Activated CD8-positive, alpha-beta memory T cell treated with anti-CD3 and anti-CD28 coated beads for 1 hour (primary cell): ENCODE measurements around the gene IGF1R.
"Not testable (repeated sequence)": the region's sequence is repeated elsewhere in the genome, so short reads cannot be mapped to it uniquely, and the experiment has no call there.

Source experiments
- DNase-seq, 2 donors: peaks; one replicate each; pipeline ENCODE4 v3.0.0-alpha.2; 2020; ENCODE audit warnings: low read depth in 1 of 2; ENCODE audit errors: extremely low read depth in 1 of 2

Gene IGF1R

DNA sequence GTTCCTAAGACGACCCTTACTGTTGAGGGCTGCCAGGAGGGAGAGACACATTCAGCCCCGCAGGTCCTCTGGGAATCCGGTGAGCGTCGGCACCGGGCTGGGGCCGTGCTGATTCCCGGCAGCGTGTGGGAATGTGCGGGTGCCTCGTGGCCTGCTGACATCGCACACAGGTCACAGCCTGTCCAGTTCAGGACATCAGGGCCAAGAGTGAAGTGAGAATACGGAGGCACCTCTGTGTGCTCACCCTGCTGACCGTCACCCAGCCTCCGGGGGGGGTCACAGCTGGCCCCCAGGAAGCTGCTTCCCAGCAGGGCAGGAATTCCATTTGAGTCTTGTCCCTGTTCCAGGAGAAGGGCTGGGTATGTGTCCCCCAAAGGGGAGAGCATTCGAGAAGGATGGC is 305.6 kb downstream of the IGF1R start:
- no peak for DNase-seq

DNA sequence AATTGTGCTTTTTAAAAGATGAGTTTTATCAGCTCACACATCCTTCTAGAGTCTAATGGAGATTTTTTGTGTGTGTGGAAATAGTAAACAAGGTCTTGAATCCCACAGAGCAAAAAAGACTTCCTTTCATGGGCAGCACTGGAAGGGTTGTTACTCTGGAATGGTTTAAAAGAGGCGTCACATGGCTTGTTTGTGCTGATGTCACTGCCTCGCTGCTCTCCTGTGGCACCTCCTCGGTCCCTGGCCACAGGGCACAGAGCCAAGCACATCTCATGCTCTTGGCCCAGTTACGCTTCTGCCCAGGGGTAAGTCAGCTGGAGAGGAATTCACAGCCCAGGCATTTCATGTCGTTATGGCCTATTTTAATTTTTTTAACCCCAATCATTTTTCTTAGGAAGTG is 306.1 kb downstream of the IGF1R start:
- DNase-seq: no peak

DNA sequence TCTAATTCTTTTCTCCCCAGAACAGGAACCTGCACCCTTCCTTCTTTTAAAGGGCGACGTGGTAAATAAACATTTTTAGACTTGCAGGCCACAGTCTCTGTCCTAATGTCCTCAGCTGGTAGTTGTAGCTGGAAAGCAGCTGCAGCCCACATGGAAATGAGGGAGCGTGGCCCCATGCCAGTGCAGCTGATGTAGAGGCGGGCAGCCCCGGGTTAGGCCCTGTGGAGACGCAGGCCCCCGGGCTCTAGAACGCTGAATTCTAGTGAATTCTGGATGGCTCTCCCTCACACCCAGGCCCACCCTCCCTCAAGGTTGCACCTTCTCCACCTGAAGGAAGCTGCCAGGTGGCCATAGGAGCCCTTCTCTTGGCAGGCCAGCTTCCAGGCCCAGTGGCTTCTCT is 307.0 kb downstream of the IGF1R start:
- DNase-seq: no peak

DNA sequence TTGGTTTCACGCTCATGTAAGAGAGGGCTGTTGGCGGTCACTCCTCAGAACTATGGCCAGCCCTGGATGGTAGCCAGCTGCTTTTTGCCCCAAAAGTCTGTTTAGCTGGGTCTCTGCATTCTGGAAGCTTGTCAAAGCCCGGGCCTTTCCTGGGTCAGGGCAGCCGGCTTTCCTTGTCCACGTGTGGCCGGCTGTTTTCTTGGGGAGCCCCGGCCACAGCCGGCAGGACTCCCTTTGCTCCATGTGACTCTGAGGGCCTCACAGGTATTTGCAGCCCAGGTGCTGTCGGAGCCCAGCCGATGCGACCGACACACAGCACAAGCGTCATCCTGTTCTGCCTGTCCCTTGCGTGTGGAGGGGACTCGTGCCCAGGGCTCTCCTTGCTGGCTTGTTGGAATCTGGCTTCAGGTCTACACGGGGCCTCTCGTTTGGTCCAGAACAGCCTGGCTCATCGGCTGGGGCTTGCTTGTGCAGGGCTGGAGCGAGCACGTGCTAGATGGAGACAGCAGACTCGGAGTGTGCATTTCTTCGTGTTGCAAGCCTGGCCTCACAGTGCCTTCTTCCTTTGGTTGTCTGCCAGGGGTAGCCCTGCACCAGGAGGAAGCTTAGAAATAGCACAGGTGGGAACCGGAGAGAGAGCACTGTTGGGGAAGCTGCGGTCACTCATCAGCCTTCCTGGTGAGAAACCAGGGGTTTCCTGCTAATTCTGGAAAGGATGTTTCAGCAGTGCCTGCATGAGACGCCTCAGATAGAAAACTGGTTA is 307.8 kb downstream of the IGF1R start:
- no peak for DNase-seq

DNA sequence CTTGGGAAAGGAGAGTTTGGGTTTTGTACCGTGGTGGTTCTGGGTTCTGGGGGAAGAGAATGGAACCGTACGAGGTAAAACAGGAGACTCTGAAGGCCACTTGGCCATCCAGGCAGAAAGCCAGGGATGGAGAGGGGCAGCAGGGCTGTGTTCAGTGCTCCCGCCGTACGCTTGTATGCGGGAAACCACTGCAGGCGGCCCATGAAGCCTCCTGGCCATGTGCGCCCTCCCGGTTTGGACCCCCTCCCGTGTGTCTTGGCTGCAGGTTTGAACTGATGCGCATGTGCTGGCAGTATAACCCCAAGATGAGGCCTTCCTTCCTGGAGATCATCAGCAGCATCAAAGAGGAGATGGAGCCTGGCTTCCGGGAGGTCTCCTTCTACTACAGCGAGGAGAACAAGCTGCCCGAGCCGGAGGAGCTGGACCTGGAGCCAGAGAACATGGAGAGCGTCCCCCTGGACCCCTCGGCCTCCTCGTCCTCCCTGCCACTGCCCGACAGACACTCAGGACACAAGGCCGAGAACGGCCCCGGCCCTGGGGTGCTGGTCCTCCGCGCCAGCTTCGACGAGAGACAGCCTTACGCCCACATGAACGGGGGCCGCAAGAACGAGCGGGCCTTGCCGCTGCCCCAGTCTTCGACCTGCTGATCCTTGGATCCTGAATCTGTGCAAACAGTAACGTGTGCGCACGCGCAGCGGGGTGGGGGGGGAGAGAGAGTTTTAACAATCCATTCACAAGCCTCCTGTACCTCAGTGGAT is 308.6 kb downstream of the IGF1R start:
- DNase-seq: no peak

DNA sequence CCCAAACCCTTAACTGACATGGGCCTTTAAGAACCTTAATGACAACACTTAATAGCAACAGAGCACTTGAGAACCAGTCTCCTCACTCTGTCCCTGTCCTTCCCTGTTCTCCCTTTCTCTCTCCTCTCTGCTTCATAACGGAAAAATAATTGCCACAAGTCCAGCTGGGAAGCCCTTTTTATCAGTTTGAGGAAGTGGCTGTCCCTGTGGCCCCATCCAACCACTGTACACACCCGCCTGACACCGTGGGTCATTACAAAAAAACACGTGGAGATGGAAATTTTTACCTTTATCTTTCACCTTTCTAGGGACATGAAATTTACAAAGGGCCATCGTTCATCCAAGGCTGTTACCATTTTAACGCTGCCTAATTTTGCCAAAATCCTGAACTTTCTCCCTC is 309.3 kb downstream of the IGF1R start:
- no peak for DNase-seq

DNA sequence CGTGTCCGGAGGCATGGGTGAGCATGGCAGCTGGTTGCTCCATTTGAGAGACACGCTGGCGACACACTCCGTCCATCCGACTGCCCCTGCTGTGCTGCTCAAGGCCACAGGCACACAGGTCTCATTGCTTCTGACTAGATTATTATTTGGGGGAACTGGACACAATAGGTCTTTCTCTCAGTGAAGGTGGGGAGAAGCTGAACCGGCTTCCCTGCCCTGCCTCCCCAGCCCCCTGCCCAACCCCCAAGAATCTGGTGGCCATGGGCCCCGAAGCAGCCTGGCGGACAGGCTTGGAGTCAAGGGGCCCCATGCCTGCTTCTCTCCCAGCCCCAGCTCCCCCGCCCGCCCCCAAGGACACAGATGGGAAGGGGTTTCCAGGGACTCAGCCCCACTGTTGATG is 309.7 kb downstream of the IGF1R start:
- DNase-seq: no peak

DNA sequence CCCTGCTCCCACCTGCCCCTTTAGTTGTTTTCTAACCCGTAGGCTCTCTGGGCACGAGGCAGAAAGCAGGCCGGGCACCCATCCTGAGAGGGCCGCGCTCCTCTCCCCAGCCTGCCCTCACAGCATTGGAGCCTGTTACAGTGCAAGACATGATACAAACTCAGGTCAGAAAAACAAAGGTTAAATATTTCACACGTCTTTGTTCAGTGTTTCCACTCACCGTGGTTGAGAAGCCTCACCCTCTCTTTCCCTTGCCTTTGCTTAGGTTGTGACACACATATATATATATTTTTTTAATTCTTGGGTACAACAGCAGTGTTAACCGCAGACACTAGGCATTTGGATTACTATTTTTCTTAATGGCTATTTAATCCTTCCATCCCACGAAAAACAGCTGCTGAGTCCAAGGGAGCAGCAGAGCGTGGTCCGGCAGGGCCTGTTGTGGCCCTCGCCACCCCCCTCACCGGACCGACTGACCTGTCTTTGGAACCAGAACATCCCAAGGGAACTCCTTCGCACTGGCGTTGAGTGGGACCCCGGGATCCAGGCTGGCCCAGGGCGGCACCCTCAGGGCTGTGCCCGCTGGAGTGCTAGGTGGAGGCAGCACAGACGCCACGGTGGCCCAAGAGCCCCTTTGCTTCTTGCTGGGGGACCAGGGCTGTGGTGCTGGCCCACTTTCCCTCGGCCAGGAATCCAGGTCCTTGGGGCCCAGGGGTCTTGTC is 310.7 kb downstream of the IGF1R start:
- DNase-seq: no peak

DNA sequence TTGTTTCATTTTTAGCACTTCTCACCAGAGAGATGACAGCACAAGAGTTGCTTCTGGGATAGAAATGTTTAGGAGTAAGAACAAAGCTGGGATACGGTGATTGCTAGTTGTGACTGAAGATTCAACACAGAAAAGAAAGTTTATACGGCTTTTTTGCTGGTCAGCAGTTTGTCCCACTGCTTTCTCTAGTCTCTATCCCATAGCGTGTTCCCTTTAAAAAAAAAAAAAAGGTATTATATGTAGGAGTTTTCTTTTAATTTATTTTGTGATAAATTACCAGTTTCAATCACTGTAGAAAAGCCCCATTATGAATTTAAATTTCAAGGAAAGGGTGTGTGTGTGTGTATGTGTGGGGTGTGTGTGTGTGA is 311.3 kb downstream of the IGF1R start:
- no peak for DNase-seq

DNA sequence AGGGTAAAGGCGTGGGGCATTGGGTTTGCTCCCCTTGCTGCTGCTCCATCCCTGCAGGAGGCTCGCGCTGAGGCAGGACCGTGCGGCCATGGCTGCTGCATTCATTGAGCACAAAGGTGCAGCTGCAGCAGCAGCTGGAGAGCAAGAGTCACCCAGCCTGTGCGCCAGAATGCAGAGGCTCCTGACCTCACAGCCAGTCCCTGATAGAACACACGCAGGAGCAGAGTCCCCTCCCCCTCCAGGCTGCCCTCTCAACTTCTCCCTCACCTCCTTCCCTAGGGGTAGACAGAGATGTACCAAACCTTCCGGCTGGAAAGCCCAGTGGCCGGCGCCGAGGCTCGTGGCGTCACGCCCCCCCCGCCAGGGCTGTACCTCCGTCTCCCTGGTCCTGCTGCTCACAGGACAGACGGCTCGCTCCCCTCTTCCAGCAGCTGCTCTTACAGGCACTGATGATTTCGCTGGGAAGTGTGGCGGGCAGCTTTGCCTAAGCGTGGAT is 312.3 kb downstream of the IGF1R start:
- no peak for DNase-seq

DNA sequence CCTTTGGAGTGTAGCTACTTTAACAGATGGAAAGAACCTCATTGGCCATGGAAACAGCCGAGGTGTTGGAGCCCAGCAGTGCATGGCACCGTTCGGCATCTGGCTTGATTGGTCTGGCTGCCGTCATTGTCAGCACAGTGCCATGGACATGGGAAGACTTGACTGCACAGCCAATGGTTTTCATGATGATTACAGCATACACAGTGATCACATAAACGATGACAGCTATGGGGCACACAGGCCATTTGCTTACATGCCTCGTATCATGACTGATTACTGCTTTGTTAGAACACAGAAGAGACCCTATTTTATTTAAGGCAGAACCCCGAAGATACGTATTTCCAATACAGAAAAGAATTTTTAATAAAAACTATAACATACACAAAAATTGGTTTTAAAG is 315.1 kb downstream of the IGF1R start:
- no peak for DNase-seq

DNA sequence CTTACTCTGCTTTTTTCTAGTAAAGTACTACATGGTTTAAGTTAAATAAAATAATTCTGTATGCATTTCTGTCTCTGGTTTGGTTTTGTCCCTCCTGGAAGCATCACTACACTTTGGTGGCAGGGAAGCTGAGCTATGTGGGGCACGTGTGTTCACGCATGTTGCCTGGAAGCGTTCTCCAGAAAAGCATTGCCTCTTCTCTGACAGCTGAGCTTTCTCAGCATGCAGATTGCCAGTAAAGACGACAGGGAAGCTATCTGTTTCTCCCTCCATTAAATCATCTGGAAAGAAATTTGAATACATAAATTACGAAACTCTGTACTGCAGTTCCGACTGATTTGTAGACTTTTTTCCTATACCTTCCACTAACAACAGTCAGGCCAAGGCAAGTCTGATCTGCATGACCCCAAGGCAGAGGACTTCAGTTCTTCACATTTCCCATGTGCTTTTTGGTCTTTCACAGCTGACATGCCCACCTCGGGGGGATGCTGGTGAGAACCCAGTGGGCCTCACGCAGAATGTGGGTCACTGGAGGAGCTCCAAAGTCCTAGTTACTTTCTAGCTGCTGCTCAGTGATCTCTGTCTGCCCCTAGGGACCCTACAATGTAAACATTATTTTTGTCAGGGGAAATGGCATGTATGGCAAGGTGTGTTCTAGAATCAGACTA is 316.3 kb downstream of the IGF1R start:
- DNase-seq: no peak

DNA sequence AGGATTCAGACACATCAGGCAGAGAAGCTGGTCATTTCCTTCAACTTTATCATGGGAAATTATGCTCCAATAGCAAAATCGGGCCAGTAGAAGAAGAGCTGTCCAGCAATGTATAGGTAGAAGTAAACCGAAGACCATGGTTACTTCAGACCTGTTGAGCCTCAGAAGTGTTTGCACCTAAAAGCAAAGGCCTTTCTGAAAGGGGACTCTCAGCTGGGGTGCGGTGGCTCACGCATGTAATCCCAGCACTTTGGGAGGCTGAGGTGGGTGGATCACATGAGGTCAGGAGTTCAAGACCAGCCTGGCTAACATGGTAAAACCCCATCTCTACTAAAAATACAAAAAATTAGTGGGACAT is 316.8 kb downstream of the IGF1R start:
- DNase-seq: not testable (repeated sequence)

DNA sequence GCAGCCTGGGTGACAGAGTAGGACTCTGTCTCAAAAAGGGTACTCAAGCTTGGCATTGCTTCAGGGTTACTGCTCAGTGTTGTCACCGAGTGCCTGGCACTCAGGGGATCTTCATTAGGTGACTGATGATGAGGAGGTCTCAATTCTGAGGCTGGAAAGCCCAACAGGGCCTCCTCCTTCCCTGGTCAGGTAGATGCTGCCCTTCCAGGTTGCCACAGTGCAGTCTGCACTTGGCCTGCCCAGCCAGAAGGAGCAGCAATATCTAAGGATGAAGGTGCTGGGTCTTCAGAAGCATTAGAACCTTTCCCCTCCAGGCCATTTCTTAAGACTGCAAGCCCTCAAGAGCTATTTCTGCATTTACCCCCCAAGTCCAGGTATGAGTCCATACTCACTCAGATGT is 317.3 kb downstream of the IGF1R start:
- DNase-seq: no peak

DNA sequence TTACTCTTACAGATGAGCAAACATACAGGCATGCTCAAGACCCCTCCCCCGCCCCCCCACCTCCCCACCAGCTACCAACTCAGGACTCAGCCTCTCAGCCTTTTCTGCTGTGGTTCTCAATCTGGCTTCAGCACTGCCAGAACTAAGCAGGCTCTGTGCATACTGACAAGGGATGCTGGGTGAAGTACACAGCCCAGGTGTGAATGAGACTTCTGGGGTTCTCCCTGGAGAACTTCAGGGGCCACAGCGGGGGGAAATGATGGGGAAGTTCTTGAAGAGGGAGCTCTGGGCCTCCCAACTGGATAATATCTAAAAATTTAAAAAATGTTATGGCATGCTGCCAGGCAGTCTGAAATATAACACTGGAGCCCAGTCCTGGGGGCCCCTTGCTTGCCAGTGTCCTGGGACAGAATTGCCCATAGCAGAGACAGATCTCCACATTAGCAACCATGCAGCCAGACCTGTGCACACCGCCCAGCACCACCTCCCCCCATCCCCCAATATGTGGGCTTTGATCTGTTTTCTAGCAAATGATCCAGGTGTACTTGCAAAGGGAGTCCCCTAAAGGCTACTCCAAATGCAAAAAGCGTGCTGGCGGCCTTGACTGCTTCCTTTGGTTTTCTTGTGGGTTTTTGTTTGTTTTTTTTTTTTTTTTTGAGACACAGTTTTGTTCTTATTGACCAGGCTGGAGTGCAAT is 317.9 kb downstream of the IGF1R start:
- DNase-seq: no peak

DNA sequence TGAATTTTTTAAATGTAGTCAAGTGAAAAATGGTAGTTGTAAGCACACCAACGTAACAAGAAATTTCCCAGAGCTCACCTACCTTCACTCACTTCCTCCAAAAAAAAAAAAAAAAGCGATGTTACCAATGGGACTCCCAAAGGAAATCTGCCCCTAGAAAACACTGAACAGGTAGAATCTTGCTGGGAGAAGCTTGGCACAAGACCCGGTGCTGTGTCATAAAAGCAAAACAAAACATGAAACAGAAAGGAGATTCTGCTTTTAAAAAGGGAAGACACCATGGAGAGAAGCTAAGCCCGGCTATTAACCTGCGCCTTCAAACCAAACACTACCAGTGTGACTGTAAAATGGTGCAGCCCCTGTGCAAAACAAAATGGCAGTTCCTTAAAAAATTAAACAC is 318.8 kb downstream of the IGF1R start:
- DNase-seq: no peak

DNA sequence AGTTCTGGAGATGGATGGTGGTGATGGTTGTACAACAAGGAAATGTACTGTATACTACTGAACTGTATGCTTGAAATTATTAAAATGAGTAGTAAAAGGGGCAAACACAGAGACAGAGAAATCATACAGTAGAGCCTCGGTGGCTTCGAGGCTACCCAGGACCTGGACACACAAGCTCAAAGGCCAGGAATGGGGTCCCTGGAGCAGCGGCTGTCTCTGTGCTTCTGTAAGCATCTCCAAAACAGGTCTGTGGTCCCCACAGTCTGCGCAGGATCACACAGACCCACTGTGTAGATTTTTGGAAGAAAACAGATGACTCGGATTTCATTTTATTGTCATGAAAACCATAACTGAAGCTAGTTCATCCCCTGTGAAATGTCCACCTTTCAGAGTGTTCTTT is 319.6 kb downstream of the IGF1R start:
- no peak for DNase-seq

DNA sequence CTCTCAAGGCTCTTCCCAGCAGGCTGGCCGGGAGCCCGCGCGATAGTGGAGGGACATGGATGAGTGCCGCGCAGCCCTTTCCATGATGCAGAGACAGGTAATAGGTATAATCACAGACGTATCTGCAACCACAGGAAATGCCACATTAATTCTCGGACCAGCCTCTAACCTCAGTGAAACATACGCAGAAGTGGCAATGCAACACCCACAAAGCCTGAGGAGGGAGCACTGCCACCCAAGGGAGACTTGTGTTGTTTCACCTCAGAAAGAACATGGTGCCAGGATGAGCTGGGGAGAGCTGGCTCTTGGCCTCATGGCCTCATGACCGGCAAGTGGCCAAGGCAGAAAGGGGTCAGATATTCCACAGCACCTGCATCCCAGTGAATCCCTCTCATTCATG is 320.2 kb downstream of the IGF1R start:
- DNase-seq: no peak

DNA sequence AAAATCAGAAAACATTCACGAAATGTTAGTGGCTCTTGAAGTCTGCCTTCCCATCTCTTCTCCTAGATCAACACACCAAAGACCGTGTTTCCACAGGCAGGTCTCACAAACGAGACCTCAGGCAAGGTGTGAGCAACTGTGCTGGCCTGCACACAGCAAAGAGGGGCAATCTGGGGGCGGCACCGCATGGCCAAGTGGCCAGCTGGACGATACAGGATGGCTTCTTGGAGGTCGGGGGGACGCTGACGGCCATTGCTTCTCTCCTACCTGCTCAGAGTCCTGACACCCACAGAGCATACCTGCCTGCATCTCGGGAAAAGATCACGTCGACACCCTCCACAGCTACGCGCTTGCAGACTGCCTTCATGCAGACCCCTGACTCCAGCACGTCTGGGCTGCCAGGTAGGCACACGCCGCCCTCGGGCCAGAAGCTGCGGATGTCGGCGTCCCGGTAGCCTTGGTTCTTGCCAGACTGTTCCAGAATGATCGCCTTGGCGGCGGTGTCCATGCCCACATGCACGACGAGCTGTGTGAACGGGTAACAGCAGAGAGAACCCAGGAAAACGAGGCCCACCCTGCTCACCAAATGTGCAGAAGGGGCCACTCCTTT is 320.9 kb downstream of the IGF1R start:
- DNase-seq: no peak

DNA sequence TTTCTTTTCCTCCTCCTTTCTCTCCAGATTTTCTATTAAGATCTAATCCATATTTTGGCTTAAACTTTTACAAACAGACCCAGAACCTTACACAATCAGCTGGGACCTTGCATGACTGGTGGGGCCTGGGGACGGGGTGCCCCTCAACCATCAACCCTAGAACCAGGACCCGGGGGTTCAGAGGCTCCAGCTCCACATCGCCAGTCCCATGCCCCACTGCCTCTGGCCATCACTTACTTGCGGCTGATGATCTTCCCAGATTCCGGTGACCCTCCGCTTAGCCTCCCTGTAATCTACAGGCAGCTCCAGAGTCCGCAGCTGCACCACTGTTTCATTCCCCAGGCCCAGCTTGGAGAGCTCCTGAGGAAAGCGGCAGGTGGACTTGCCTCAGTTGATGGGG is 322.5 kb downstream of the IGF1R start:
- no peak for DNase-seq
